Placental epithelial cell (primary cell): ENCODE results near the gene TTC14. TPM values are rescaled to one million over a fixed set of nuclear protein-coding genes. Genes with fewer than 3 reads are reported as not detected.

Experiments used
- small RNA-seq: library from RNA; depleted of rRNA; stranded (forward); fragments of <200 nt; gene quantifications from one replicate; pipeline ENCODE3, GENCODE V24; 2012
- total RNA-seq: library from RNA; depleted of rRNA; stranded (reverse); fragments of >200 nt; gene quantifications from 2 replicates; pipeline ENCODE4 v1.2.3, GENCODE V29; 2012

The TTC14 gene
- total RNA-seq: 24.3 and 47.2 TPM in 2 replicates

DNA sequence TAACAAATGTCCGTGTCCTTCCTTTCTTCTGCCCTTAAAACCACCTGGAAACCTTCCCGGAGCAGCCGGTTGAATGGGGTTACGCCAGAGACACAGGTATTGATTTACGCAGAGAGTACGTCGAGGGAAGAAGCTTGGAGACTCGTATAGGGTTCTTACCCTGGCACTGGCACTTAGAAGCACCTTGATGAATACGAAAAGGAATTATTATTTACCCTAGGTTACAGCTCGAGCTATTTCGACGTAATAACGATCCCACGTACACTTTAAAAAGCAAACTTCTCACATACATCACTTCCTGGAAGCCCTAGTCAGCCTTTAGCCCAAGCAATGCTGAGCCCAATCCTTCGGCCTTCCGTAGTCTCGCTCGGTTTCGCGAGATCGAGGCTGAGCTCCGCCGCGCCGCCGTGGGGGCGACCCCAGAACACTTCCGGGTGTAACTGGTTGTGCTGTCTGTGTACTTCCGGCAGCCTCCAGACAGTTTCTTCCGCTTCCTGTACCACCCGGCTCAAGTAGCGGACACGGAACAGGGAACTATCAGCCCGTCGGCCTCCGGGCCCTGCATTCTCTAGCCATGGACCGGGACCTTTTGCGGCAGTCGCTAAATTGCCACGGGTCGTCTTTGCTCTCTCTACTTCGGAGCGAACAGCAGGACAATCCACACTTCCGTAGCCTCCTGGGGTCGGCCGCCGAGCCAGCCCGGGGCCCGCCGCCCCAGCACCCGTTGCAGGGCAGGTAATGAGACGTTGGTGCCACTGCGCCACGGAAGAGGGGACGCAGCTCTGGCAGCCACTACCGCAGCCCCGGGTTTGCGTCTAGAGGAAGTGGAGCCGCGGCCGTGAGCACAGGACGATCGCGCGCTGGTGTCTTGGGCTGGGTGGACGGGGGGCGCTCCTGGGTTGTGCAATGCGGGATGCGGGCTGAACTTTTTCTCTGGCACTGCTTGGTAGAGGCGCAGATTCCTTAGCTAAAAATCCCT lies at the start of gene TTC14:
TTC14 (plus strand) TSS at position 476 of the 979 bp plus-strand sequence; CDS start at position 575, 99 bp downstream.

Small RNA genes within 50 kb of the gene (small RNA-seq; reads per million reads assigned to genes)
- not detected for gene AC068298.1
- not detected for gene RNU6-486P

Other genes with a start within 250 kb of the TTC14 start
- gene CCDC39, start 77.3 kb downstream of the TTC14 start, total RNA-seq: not detected in 2 replicates